WTC11 (cell line): ENCODE measurements around the gene CALHM5. TPM values are rescaled to one million over a fixed set of nuclear protein-coding genes. Genes with fewer than 3 reads are reported as not detected.

Experiments used
- ATAC-seq: fragments of 200-7000 bp; cut with Tn5 transposase; 2 replicates; pipeline ENCODE4 v1.10.0; 2021; ENCODE audit warnings: mild to moderate bottlenecking, moderate library complexity
- CTCF ChIA-PET: fragments of 300-600 bp; sonication (Branson Sonifier 250); formaldehyde crosslinking; loops from one replicate; lab custom pipeline; 2021; ENCODE audit warnings: antibody characterized with exemption; lab: Charles Lee
- POLR2A ChIA-PET: fragments of 350-600 bp; sonication (Branson Sonifier 250); formaldehyde crosslinking; loops from one replicate; lab custom pipeline; 2021; ENCODE audit warnings: antibody characterized with exemption; lab: Charles Lee
- DNase-seq: peaks from one replicate; pipeline ENCODE4 v3.0.0; 2021; ENCODE audit warnings: low spot score
- H3K27ac Mint-ChIP-seq: 2 replicates; pipeline ENCODE4 v1.8.0; 2021; ENCODE audit warnings: mixed read lengths
- H3K27me3 Mint-ChIP-seq: 2 replicates; pipeline ENCODE4 v1.8.0; 2021; ENCODE audit warnings: low read depth, mild to moderate bottlenecking, moderate library complexity, mixed read lengths
- H3K36me3 Mint-ChIP-seq: 2 replicates; pipeline ENCODE4 v1.8.0; 2021; ENCODE audit warnings: mixed read lengths
- H3K4me1 Mint-ChIP-seq: 2 replicates; pipeline ENCODE4 v1.8.0; 2022; ENCODE audit warnings: mixed read lengths
- H3K4me3 Mint-ChIP-seq: 2 replicates; pipeline ENCODE4 v1.8.0; 2021; ENCODE audit warnings: mild to moderate bottlenecking, moderate library complexity, mixed read lengths
- H3K9me3 Mint-ChIP-seq: 2 replicates; pipeline ENCODE4 v1.8.0; 2021; ENCODE audit warnings: mixed read lengths
- ATF2 ChIP-seq: sonication (generic); formaldehyde crosslinking; IDR thresholded peaks from 2 replicates; pipeline ENCODE4 v1.8.1; 2022; ENCODE audit warnings: low read depth, missing genetic modification reagents, borderline replicate concordance
- E2F5 ChIP-seq: sonication (generic); formaldehyde crosslinking; IDR thresholded peaks from 2 replicates; pipeline ENCODE4 v1.8.1; 2022; ENCODE audit warnings: mild to moderate bottlenecking, moderate library complexity, missing genetic modification reagents
- ELF4 ChIP-seq: sonication (generic); formaldehyde crosslinking; IDR thresholded peaks from 2 replicates; pipeline ENCODE4 v1.8.1; 2022; ENCODE audit warnings: low read depth, mild to moderate bottlenecking, moderate library complexity, missing genetic modification reagents
- ERG ChIP-seq: fragments of 250-450 bp; sonication (Bioruptor Pico); IDR thresholded peaks from 2 replicates; pipeline ENCODE4 v1.8.0; 2021; ENCODE audit warnings: mild to moderate bottlenecking
- HMGA2 ChIP-seq: fragments of 250-450 bp; sonication (Bioruptor Pico); IDR thresholded peaks from 2 replicates; pipeline ENCODE4 v1.4.0; 2021; ENCODE audit warnings: mild to moderate bottlenecking, moderate library complexity
- IRF1 ChIP-seq: sonication (generic); formaldehyde crosslinking; IDR thresholded peaks from 2 replicates; pipeline ENCODE4 v1.8.0; 2023; ENCODE audit warnings: missing genetic modification reagents
- MXD4 ChIP-seq: fragments of 250-450 bp; sonication (Bioruptor Pico); IDR thresholded peaks from 2 replicates; pipeline ENCODE4 v1.8.0; 2021; ENCODE audit warnings: mild to moderate bottlenecking, moderate library complexity, borderline replicate concordance
- MYBL2 ChIP-seq: sonication (generic); formaldehyde crosslinking; IDR thresholded peaks from 2 replicates; pipeline ENCODE4 v1.8.1; 2023; ENCODE audit warnings: mild to moderate bottlenecking, moderate library complexity, missing genetic modification reagents
- OVOL2 ChIP-seq: fragments of 250-450 bp; sonication (Bioruptor Pico); IDR thresholded peaks from 2 replicates; pipeline ENCODE4 v1.9.0; 2021; ENCODE audit warnings: mild to moderate bottlenecking, borderline replicate concordance
- SMAD3 ChIP-seq: sonication (generic); formaldehyde crosslinking; IDR thresholded peaks from 2 replicates; pipeline ENCODE4 v1.8.0; 2022; ENCODE audit warnings: missing genetic modification reagents, mild to moderate bottlenecking, borderline replicate concordance
- SP1 ChIP-seq: sonication (generic); formaldehyde crosslinking; conservative IDR thresholded peaks from 2 replicates; pipeline ENCODE4 v1.8.1; 2022; ENCODE audit warnings: missing genetic modification reagents
- STAT6 ChIP-seq: sonication (generic); formaldehyde crosslinking; conservative IDR thresholded peaks from 2 replicates; pipeline ENCODE4 v1.8.1; 2023; ENCODE audit warnings: mild to moderate bottlenecking, low read depth, missing genetic modification reagents, moderate library complexity
- TEAD1 ChIP-seq: sonication (generic); formaldehyde crosslinking; IDR thresholded peaks from 2 replicates; pipeline ENCODE4 v1.8.0; 2022; ENCODE audit warnings: mild to moderate bottlenecking, missing genetic modification reagents
- TEAD4 ChIP-seq: sonication (generic); formaldehyde crosslinking; IDR thresholded peaks from 2 replicates; pipeline ENCODE4 v1.8.0; 2022; ENCODE audit warnings: mild to moderate bottlenecking, missing genetic modification reagents
- ZNF219 ChIP-seq: sonication (generic); formaldehyde crosslinking; IDR thresholded peaks from 2 replicates; pipeline ENCODE4 v1.8.0; 2023; ENCODE audit warnings: missing genetic modification reagents, mild to moderate bottlenecking, borderline replicate concordance
- ZNF671 ChIP-seq: fragments of 250-450 bp; sonication (Bioruptor Pico); IDR thresholded peaks from 2 replicates; pipeline ENCODE4 v1.8.0; 2021; ENCODE audit warnings: mild to moderate bottlenecking
- total RNA-seq: library from RNA; stranded (reverse); gene quantifications from 3 replicates; pipeline ENCODE4 v1.2.3, GENCODE V29; 2021
- TF ChIP-seq, protein P1 (sequence below): sonication (generic); formaldehyde crosslinking; IDR thresholded peaks from 2 replicates; pipeline ENCODE4 v1.8.1; 2023; ENCODE audit warnings: mild to moderate bottlenecking, missing genetic modification reagents, borderline replicate concordance
- TF ChIP-seq, protein P2 (sequence below): sonication (generic); formaldehyde crosslinking; IDR thresholded peaks from 2 replicates; pipeline ENCODE4 v1.8.0; 2023; ENCODE audit warnings: mild to moderate bottlenecking, missing genetic modification reagents
- TF ChIP-seq, protein P3 (sequence below): sonication (generic); formaldehyde crosslinking; IDR thresholded peaks from 2 replicates; pipeline ENCODE4 v1.8.1; 2023; ENCODE audit warnings: mild to moderate bottlenecking, missing genetic modification reagents, moderate library complexity

CALHM5 gene
- total RNA-seq, 1 experiment from 2014 or later = 0.09 TPM

DNA sequence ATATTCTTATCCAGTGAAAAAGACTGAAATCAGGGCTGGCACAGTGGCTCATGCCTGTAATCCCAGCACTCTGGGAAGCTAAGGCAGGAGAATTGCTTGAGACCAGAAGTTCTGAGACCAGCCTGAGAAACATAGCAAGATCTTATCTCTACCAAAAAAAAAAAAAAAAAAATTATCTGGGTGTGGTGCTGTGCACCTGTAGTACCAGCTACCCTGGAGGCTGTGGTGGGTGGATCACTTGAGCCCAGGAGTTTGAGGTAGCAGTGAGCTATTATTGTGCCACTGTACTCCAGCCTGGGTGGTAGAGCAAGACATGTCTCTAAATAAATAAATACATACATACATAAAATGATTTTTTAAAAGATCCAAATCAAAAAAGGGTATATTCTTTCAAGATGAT is 43.9 kb upstream of the CALHM5 start:
- no peak overlapping the region for H3K4me3 Mint-ChIP-seq
- DNase-seq (no peak), ATAC-seq (no peak)
- ChIA-PET CTCF (no interaction called here), POLR2A (no interaction called here)
- H3K27ac Mint-ChIP-seq = no peak overlapping the region
- TF ChIP-seq ZNF671 (no peak), MYBL2 (CRISPR knock-in tag) (no peak), ATF2 (CRISPR knock-in tag) (no peak), ZNF219 (CRISPR knock-in tag) (no peak), E2F5 (CRISPR knock-in tag) (no peak)
- TF ChIP-seq, protein P1, sequence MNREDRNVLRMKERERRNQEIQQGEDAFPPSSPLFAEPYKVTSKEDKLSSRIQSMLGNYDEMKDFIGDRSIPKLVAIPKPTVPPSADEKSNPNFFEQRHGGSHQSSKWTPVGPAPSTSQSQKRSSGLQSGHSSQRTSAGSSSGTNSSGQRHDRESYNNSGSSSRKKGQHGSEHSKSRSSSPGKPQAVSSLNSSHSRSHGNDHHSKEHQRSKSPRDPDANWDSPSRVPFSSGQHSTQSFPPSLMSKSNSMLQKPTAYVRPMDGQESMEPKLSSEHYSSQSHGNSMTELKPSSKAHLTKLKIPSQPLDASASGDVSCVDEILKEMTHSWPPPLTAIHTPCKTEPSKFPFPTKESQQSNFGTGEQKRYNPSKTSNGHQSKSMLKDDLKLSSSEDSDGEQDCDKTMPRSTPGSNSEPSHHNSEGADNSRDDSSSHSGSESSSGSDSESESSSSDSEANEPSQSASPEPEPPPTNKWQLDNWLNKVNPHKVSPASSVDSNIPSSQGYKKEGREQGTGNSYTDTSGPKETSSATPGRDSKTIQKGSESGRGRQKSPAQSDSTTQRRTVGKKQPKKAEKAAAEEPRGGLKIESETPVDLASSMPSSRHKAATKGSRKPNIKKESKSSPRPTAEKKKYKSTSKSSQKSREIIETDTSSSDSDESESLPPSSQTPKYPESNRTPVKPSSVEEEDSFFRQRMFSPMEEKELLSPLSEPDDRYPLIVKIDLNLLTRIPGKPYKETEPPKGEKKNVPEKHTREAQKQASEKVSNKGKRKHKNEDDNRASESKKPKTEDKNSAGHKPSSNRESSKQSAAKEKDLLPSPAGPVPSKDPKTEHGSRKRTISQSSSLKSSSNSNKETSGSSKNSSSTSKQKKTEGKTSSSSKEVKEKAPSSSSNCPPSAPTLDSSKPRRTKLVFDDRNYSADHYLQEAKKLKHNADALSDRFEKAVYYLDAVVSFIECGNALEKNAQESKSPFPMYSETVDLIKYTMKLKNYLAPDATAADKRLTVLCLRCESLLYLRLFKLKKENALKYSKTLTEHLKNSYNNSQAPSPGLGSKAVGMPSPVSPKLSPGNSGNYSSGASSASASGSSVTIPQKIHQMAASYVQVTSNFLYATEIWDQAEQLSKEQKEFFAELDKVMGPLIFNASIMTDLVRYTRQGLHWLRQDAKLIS (CRISPR knock-in tag) = no peak
- peaks cover 22% of the 10 kb centered on the region for H3K4me1 Mint-ChIP-seq
- peaks cover 3% of the 10 kb centered on the region; the same call in 1 of the 2 replicates for H3K9me3 Mint-ChIP-seq
- peaks cover 14% of the 10 kb centered on the region for H3K27me3 Mint-ChIP-seq
- no peaks in the 10 kb centered on the region for H3K36me3 Mint-ChIP-seq

DNA sequence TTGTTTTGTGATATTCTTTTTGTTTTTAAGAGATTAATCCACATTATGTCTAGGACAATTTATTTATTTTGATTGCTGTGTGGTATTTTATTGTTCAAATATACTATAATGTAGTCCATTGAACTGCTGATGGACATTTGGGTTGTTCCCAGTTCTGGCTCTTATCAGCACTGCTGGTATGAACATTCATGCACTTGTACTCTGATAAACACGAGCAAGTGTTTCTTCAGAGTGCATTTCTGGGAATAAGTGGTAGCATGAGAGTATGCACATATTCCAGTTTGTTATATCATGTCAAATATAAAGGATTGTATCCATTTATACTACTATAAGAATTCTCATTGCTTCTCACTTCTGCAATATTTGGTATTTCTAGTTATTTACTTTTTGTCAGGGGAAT is 43.1 kb upstream of the CALHM5 start:
- peaks cover 17% of the 10 kb centered on the region for H3K4me1 Mint-ChIP-seq
- no peak overlapping the region for H3K27ac Mint-ChIP-seq
- peaks cover 6% of the 10 kb centered on the region for H3K27me3 Mint-ChIP-seq
- ChIA-PET POLR2A (no interaction called here), CTCF (interaction anchor here (1.1 kb wide), 1 partner anchor 181 kb away, joined by 3 read pairs; no protein-coding TSS in a partner anchor)
- ATAC-seq (no peak), DNase-seq (no peak)
- H3K4me3 Mint-ChIP-seq = no peak overlapping the region
- peaks cover 3% of the 10 kb centered on the region; the same call in 1 of the 2 replicates for H3K9me3 Mint-ChIP-seq
- no peaks in the 10 kb centered on the region for H3K36me3 Mint-ChIP-seq
- no peak for TF ChIP-seq TEAD1
- TF ChIP-seq MXD4 = no peak
- no peak for TF ChIP-seq SP1 (CRISPR knock-in tag)
- TF ChIP-seq, protein P2, sequence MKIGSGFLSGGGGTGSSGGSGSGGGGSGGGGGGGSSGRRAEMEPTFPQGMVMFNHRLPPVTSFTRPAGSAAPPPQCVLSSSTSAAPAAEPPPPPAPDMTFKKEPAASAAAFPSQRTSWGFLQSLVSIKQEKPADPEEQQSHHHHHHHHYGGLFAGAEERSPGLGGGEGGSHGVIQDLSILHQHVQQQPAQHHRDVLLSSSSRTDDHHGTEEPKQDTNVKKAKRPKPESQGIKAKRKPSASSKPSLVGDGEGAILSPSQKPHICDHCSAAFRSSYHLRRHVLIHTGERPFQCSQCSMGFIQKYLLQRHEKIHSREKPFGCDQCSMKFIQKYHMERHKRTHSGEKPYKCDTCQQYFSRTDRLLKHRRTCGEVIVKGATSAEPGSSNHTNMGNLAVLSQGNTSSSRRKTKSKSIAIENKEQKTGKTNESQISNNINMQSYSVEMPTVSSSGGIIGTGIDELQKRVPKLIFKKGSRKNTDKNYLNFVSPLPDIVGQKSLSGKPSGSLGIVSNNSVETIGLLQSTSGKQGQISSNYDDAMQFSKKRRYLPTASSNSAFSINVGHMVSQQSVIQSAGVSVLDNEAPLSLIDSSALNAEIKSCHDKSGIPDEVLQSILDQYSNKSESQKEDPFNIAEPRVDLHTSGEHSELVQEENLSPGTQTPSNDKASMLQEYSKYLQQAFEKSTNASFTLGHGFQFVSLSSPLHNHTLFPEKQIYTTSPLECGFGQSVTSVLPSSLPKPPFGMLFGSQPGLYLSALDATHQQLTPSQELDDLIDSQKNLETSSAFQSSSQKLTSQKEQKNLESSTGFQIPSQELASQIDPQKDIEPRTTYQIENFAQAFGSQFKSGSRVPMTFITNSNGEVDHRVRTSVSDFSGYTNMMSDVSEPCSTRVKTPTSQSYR (CRISPR knock-in tag) = no peak
- no peak for TF ChIP-seq TEAD4 (CRISPR knock-in tag)
- no peak for TF ChIP-seq STAT6 (CRISPR knock-in tag)
- TF ChIP-seq, protein P3, sequence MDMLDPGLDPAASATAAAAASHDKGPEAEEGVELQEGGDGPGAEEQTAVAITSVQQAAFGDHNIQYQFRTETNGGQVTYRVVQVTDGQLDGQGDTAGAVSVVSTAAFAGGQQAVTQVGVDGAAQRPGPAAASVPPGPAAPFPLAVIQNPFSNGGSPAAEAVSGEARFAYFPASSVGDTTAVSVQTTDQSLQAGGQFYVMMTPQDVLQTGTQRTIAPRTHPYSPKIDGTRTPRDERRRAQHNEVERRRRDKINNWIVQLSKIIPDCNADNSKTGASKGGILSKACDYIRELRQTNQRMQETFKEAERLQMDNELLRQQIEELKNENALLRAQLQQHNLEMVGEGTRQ (CRISPR knock-in tag) = no peak
- no peak for TF ChIP-seq ERG
- no peak for TF ChIP-seq OVOL2
- TF ChIP-seq ELF4 (CRISPR knock-in tag) = no peak
- TF ChIP-seq SMAD3 = no peak
- no peak for TF ChIP-seq HMGA2 (CRISPR knock-in tag)
- no peak for TF ChIP-seq IRF1
